Measurements from ENCODE around the gene IFITM10. TPM values are rescaled to one million over a fixed set of nuclear protein-coding genes. Genes with fewer than 3 reads are reported as not detected.
A peak's percentile ranks its signal among the peaks of the same experiment; 100 is the strongest.

Gene IFITM10
- total RNA-seq, 4 donors from 2014 or later = 2.5 to 13.7 (median 6.3) TPM

DNA sequence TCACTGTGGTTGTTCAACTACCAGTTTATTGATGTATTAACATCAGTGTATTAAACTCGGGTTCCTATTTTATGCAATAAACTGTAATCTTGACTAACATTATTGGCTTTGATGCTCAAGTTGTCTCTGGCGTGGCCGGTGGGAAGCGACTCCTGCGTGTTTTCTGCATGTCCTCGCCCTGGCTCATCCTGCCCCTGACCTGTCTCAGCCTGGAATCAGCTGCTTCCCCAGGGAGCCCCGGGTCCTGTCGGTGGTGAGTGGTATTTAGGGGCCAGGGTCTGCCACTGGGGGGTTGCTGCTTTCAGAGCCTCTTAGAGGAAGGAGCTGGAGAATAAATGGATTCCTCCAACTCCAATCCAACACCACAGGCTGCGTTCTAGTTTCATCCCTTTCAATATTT lies 22.5 kb downstream of the IFITM10 start:
- intact Hi-C loops (cut with DNase I; ENCODE audit: low total_unique reads) = no loop called here
- no peak for TF ChIP-seq POLR2A (IDR thresholded peaks at IDR 0.05)
- TF ChIP-seq, protein P1, sequence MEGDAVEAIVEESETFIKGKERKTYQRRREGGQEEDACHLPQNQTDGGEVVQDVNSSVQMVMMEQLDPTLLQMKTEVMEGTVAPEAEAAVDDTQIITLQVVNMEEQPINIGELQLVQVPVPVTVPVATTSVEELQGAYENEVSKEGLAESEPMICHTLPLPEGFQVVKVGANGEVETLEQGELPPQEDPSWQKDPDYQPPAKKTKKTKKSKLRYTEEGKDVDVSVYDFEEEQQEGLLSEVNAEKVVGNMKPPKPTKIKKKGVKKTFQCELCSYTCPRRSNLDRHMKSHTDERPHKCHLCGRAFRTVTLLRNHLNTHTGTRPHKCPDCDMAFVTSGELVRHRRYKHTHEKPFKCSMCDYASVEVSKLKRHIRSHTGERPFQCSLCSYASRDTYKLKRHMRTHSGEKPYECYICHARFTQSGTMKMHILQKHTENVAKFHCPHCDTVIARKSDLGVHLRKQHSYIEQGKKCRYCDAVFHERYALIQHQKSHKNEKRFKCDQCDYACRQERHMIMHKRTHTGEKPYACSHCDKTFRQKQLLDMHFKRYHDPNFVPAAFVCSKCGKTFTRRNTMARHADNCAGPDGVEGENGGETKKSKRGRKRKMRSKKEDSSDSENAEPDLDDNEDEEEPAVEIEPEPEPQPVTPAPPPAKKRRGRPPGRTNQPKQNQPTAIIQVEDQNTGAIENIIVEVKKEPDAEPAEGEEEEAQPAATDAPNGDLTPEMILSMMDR (IDR thresholded peaks at IDR 0.05) = no peak
- DNase-seq (ENCODE audit: low spot score in 2 of 2) = peak in 1 of 2 donors; percentile 72
- H3K4me3 ChIP-seq (ENCODE audit: low read depth, poor library complexity, severe bottlenecking) = no peak overlapping the region
- WGBS, 2 donors = 55 to 67% methylated on average over 9 of the region's 9 CpGs

DNA sequence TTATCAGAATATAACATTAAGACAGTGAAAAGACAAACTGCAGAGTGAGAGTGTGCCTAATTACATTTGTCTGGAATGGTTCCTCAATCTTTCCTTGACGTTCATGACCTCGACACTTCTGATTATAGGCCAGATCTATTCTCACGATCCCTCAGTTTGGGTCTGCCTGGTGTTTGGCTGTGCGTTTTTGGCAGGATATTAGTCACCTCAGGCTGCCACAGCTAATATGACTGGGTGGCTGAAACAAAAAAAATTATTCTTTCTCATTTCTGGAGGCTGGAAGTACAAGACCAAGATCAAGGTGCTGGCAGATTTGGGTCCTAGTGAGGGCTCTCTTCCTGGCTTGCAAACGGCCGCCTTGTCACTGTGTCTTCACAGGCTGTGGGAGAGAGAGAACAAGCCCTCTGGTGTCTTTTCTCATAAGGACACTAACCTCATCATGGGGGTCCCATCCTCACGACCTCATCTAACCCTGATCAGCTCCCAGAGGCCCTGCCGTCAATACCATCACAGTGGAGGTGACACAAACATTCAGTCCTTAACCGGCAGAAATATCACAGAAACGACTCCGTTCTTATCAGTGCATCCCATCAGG lies 23.2 kb downstream of the IFITM10 start:
- DNase-seq (ENCODE audit: low spot score in 2 of 2) = peak in 1 of 2 donors; percentile 46
- intact Hi-C loops (cut with DNase I; ENCODE audit: low total_unique reads) = no loop called here
- 50 to 63% methylated on average over 11 of the region's 11 CpGs for WGBS, 2 donors
- TF ChIP-seq, protein P1 (IDR thresholded peaks at IDR 0.05) = no peak
- H3K4me3 ChIP-seq (ENCODE audit: low read depth, poor library complexity, severe bottlenecking) = no peak overlapping the region

DNA sequence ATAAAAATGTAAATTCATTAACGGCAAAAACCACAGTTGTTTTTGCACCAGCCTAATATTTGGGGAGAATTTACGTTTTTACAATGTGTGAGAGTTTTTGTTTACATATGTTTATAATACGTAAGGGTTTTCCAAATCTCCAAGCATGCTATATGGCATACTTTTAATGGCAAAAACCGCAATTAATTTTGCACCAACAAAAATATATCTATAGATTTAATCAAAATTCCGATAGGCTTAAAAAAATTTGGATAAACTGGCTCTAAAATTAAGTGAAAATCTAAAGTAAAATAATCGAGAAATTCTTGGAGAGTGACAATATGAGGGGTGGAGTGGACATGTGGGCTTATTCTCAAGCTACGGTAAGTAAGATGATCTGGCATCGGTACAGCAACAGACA lies 30.6 kb downstream of the IFITM10 start:
- H3K4me3 ChIP-seq (ENCODE audit: low read depth, poor library complexity, severe bottlenecking) = no peak overlapping the region
- intact Hi-C loops (cut with DNase I; ENCODE audit: low total_unique reads) = no loop called here
- WGBS, 2 donors = 82 to 86% methylated on average over 8 of the region's 8 CpGs
- DNase-seq (ENCODE audit: low spot score in 2 of 2) = no peak
- no peak for TF ChIP-seq POLR2A (IDR thresholded peaks at IDR 0.05)
- TF ChIP-seq, protein P1 (IDR thresholded peaks at IDR 0.05) = no peak

DNA sequence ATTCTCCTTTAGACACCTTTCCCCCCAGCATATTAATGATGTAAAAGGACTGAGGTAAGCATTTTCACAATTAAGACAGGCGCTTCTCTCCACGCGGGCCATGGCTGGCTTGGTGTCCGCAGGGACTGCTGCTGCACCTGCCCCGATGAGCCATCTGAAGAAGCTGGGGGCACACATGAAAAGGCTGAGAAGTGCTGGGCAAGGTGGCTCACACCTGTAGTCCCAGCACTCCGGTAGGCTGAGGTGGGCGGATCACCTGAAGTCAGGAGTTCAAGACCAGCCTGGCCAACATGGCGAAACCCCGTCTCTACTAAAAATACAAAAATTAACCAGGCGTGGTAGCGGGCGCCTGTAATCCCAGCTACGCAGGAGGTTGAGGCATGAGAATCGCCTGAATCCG lies 32.1 kb downstream of the IFITM10 start:
- DNase-seq (ENCODE audit: low spot score in 2 of 2) = peak in 1 of 2 donors; percentile 60
- no peak overlapping the region for H3K4me3 ChIP-seq (ENCODE audit: low read depth, poor library complexity, severe bottlenecking)
- TF ChIP-seq, protein P1 (IDR thresholded peaks at IDR 0.05) = no peak
- TF ChIP-seq POLR2A (IDR thresholded peaks at IDR 0.05) = no peak
- intact Hi-C loops (cut with DNase I; ENCODE audit: low total_unique reads) = no loop called here
- 91 to 94% methylated on average over 15 of the region's 15 CpGs for WGBS, 2 donors

DNA sequence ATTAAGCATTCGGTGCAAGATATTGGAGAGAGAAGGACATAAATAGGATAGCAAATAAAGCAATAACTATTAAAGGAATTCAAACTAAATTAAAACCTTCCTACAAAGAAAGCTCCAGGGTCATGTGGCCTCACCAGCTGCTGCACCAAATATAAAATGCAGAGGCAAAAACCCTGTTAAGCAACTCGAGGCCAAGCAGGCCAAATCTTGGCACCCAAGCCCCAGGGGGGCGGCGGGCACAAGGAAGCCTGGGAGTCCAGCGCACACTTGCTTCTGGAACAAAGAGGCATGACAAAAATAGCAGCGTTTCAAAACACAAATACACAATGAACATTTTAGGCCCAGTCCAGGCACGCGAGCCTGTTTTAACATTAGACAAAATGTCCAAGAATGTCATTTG lies 32.6 kb downstream of the IFITM10 start:
- peak in 1 of 2 donors; percentile 82 for DNase-seq (ENCODE audit: low spot score in 2 of 2)
- WGBS, 2 donors = 62 to 66% methylated on average over 8 of the region's 8 CpGs
- intact Hi-C loops (cut with DNase I; ENCODE audit: low total_unique reads) = no loop called here
- TF ChIP-seq, protein P1 (IDR thresholded peaks at IDR 0.05) = no peak
- no peak for TF ChIP-seq POLR2A (IDR thresholded peaks at IDR 0.05)
- H3K4me3 ChIP-seq (ENCODE audit: low read depth, poor library complexity, severe bottlenecking) = no peak overlapping the region
